ENCODE data around the gene ARVCF.
"Not testable (repeated sequence)": the region's sequence is repeated elsewhere in the genome, so short reads cannot be mapped to it uniquely, and the experiment has no call there.

The ARVCF gene

GRCh38 chr22:19931514-19931913 is 85.1 kb downstream of the ARVCF start:
- no peak for DNase-seq

GRCh38 chr22:19930551-19931486 is 85.8 kb downstream of the ARVCF start:
- DNase-seq = no peak

- no peak for DNase-seq
Measured at GRCh38 chr22:19929586-19930550, 86.8 kb downstream of the ARVCF start.

GRCh38 chr22:19928207-19928606 is 88.4 kb downstream of the ARVCF start:
- DNase-seq = no peak

GRCh38 chr22:19927696-19928095 is 88.9 kb downstream of the ARVCF start:
- DNase-seq = no peak

GRCh38 chr22:19926028-19926427 is 90.6 kb downstream of the ARVCF start:
- not testable (repeated sequence) for DNase-seq

- DNase-seq = no peak
Measured at GRCh38 chr22:19923914-19924513, 92.6 kb downstream of the ARVCF start.

- DNase-seq = no peak
Measured at GRCh38 chr22:19921544-19922081, 95.0 kb downstream of the ARVCF start.

Data from NCI-H1417 (cell line).